Osteoblast (primary cell): ENCODE results near the gene C17orf67. TPM values are rescaled to one million over a fixed set of nuclear protein-coding genes. Genes with fewer than 3 reads are reported as not detected.

Experiments
- DNase-seq: peaks from one replicate; pipeline ENCODE4 v3.0.0; 2011; ENCODE audit warnings: low spot score, mixed read lengths; ENCODE audit not compliant: insufficient read length; ENCODE audit errors: missing footprints
- H2AFZ ChIP-seq: 2 replicates; pipeline ENCODE4 v1.6.0; 2011; ENCODE audit warnings: mild to moderate bottlenecking, low read length
- H3K27ac ChIP-seq: 2 replicates; pipeline ENCODE4 v1.5.1; 2011; ENCODE audit warnings: mild to moderate bottlenecking, low read depth, low read length, moderate library complexity
- H3K27me3 ChIP-seq: 2 replicates; pipeline ENCODE4 v1.6.0; 2012; ENCODE audit warnings: mild to moderate bottlenecking, control low read depth, inconsistent platforms, low read length, moderate library complexity; ENCODE audit not compliant: insufficient read depth
- H3K36me3 ChIP-seq: 2 replicates; pipeline ENCODE4 v1.5.1; 2011; ENCODE audit warnings: mild to moderate bottlenecking, low read length, control low read depth, moderate library complexity; ENCODE audit not compliant: insufficient read depth
- H3K4me1 ChIP-seq: 2 replicates; pipeline ENCODE4 v1.5.1; 2011; ENCODE audit warnings: mild to moderate bottlenecking, low read length, control low read depth, moderate library complexity; ENCODE audit not compliant: insufficient read depth
- H3K4me2 ChIP-seq: 2 replicates; pipeline ENCODE4 v1.6.0; 2011; ENCODE audit warnings: mild to moderate bottlenecking, low read length; ENCODE audit not compliant: insufficient read depth
- H3K4me3 ChIP-seq: fragments of 200-600 bp; sonication (generic); 3 replicates; pipeline ENCODE4 v1.5.1; 2012; ENCODE audit warnings: mild to moderate bottlenecking, low read length, inconsistent platforms; ENCODE audit not compliant: insufficient read depth
- H3K79me2 ChIP-seq: 2 replicates; pipeline ENCODE4 v1.6.0; 2012; ENCODE audit warnings: mild to moderate bottlenecking, low read length, control low read depth, inconsistent platforms; ENCODE audit not compliant: insufficient read depth
- H3K9me3 ChIP-seq: 2 replicates; pipeline ENCODE4 v1.5.1; 2011; ENCODE audit warnings: low read depth, low read length, control low read depth
- H4K20me1 ChIP-seq: 2 replicates; pipeline ENCODE4 v1.6.0; 2012; ENCODE audit warnings: mild to moderate bottlenecking, low read length, control low read depth; ENCODE audit not compliant: insufficient read depth
- total RNA-seq: library from RNA; depleted of rRNA; stranded (reverse); fragments of >200 nt; gene quantifications from 2 replicates; pipeline ENCODE4 v1.2.3, GENCODE V29; 2012
- TF ChIP-seq, protein P1 (sequence below): IDR thresholded peaks from 2 replicates; pipeline ENCODE4 v1.5.1; 2011; ENCODE audit warnings: mild to moderate bottlenecking, low read depth, low read length, moderate library complexity; ENCODE audit errors: extremely low read depth

Gene C17orf67
- total RNA-seq, 1 donor: 0.36 TPM

DNA sequence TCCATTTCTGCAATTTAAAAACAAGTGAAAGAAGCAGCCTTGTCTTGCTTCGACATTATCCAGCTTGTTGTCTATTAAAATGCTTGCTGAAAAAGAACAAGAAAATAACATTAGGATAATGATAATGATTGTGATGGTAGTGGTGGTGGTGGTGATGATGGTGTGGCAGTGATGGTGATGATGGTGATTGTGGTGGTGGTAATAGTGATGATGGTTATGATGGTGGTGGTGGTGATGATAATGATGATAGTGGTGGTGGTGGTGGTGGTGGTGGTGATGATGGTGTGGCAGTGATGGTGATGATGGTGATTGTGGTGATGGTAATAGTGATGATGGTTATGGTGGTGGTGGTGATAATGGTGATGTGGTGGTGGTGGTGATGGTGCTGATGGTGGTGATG lies 41.5 kb downstream of the C17orf67 start:
- no peaks in the 10 kb centered on the region for H3K27me3 ChIP-seq
- DNase-seq: no peak
- no peak overlapping the region for H3K4me2 ChIP-seq
- H3K79me2 ChIP-seq: no peaks in the 10 kb centered on the region
- H4K20me1 ChIP-seq: no peaks in the 10 kb centered on the region
- H3K4me1 ChIP-seq: peaks cover 6% of the 10 kb centered on the region
- H3K36me3 ChIP-seq: no peaks in the 10 kb centered on the region
- TF ChIP-seq, protein P1, sequence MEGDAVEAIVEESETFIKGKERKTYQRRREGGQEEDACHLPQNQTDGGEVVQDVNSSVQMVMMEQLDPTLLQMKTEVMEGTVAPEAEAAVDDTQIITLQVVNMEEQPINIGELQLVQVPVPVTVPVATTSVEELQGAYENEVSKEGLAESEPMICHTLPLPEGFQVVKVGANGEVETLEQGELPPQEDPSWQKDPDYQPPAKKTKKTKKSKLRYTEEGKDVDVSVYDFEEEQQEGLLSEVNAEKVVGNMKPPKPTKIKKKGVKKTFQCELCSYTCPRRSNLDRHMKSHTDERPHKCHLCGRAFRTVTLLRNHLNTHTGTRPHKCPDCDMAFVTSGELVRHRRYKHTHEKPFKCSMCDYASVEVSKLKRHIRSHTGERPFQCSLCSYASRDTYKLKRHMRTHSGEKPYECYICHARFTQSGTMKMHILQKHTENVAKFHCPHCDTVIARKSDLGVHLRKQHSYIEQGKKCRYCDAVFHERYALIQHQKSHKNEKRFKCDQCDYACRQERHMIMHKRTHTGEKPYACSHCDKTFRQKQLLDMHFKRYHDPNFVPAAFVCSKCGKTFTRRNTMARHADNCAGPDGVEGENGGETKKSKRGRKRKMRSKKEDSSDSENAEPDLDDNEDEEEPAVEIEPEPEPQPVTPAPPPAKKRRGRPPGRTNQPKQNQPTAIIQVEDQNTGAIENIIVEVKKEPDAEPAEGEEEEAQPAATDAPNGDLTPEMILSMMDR: no peak
- H3K4me3 ChIP-seq: no peak overlapping the region
- no peaks in the 10 kb centered on the region for H3K9me3 ChIP-seq
- no peak overlapping the region for H2AFZ ChIP-seq
- H3K27ac ChIP-seq: no peak overlapping the region

DNA sequence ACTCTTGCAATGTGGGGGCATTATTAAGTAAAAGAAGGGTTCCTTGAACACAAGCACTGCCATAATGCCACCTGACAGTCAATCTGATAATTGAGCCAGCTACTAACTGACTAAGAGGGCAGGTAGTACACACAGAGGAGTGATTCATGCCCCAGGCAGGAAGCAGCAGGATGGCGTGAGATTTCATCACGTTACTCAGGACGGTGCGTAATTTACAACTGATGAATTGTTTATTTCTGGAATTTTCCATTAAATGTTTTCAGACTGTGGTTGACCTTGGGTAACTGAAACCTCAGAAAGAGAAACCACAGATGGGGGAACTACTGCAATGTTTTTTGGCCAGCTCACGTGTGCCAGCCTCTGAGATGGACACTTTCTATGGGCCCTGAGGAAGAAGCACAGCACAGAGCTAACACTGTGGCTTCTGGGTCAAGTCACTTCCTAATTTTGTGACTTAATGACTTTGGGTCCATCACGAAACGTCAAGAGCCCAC lies 46.7 kb downstream of the C17orf67 start:
- Histone ChIP-seq H3K36me3 (no peaks in the 10 kb centered on the region), H3K79me2 (no peaks in the 10 kb centered on the region), H3K4me2 (peak overlapping the region; percentile 57), H3K27ac (peak overlapping the region; percentile 31), H3K4me3 (no peak overlapping the region), H3K9me3 (no peaks in the 10 kb centered on the region), H4K20me1 (no peaks in the 10 kb centered on the region), H3K4me1 (peaks cover 13% of the 10 kb centered on the region), H2AFZ (no peak overlapping the region), H3K27me3 (no peaks in the 10 kb centered on the region)
- TF ChIP-seq, protein P1: no peak
- no peak for DNase-seq

DNA sequence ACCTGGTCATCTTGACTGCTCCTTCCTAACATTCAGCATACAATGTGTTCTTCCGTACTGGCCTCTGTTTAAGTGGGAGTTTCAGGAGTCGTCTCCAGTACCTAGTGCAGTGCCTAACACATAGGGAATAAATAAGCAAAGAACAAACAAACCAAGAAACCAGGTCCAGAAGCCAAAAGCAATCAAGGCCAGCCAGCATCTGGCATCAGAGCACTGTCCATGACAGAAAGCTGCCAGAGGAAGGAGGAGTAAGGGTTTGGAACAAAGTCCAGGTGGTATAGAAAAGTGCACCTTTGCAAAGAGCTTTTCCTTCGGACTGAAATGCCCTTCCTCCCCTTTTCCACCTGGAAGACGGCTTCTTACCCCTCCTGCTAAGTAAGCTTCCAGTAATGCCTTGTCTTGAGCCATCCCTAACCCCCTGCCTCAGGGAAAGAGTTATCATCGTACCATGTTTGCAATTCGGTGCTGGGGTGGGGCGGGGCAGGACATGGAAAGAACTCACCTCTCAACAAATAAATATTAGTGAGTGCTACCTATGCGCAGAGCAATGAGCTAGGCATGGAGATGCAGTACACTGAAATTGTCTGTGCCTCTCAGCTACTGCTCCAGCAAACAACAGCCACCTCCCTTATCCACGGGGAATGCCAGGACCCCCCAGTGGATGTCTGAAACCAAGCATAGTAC lies 47.6 kb downstream of the C17orf67 start:
- no peaks in the 10 kb centered on the region for H3K9me3 ChIP-seq
- no peak overlapping the region for H3K4me2 ChIP-seq
- H3K4me3 ChIP-seq: no peak overlapping the region
- H3K27ac ChIP-seq: no peak overlapping the region
- no peaks in the 10 kb centered on the region for H3K79me2 ChIP-seq
- no peaks in the 10 kb centered on the region for H4K20me1 ChIP-seq
- H3K36me3 ChIP-seq: no peaks in the 10 kb centered on the region
- peaks cover 13% of the 10 kb centered on the region for H3K4me1 ChIP-seq
- TF ChIP-seq, protein P1: no peak
- H2AFZ ChIP-seq: no peak overlapping the region
- H3K27me3 ChIP-seq: peaks cover 5% of the 10 kb centered on the region
- no peak for DNase-seq

DNA sequence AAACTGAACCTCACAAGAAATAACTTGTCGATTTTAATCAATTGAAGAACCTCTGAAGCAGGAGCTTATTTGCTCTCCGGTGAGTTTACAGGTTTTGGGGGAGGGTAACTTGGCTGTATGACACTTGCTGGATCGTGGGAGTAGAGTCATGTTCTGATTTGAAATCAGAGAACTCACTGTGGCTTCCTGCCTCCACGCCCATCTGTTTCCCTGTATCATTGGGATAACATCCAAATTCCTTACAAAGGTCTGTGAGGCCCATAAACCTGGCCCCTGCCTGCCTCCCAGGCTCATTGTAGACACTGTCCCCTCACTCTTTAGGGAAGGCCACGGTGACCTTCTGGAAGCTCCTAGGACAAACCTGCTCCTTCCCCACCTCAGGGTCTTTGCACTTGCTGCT lies 48.3 kb downstream of the C17orf67 start:
- H3K79me2 ChIP-seq: no peaks in the 10 kb centered on the region
- H3K9me3 ChIP-seq: no peaks in the 10 kb centered on the region
- H3K4me3 ChIP-seq: no peak overlapping the region
- H3K27ac ChIP-seq: no peak overlapping the region
- TF ChIP-seq, protein P1: no peak
- no peak overlapping the region for H3K4me2 ChIP-seq
- no peaks in the 10 kb centered on the region for H3K36me3 ChIP-seq
- H4K20me1 ChIP-seq: no peaks in the 10 kb centered on the region
- H3K27me3 ChIP-seq: peaks cover 11% of the 10 kb centered on the region
- no peak for DNase-seq
- H3K4me1 ChIP-seq: peaks cover 13% of the 10 kb centered on the region
- H2AFZ ChIP-seq: no peak overlapping the region
